Kidney (tissue), 14 donors: ENCODE measurements around the gene COP1. TPM values are rescaled to one million over a fixed set of nuclear protein-coding genes. Genes with fewer than 3 reads are reported as not detected.

ENCODE experiments used
- DNase-seq, 5 donors: peaks; one replicate each; pipeline ENCODE4 v3.0.0-alpha.2; 2013 to 2020
- FAIRE-seq: peaks from 2 replicates; lab custom pipeline; 2012; peaks lifted over from hg19 to GRCh38; lab: Jason Lieb, UNC
- H3K27ac ChIP-seq, 2 donors: one replicate each; pipeline ENCODE4 v1.7.0; 2013; ENCODE audit warnings: low read depth in 2 of 2, low read length in 2 of 2, inconsistent platforms in 1 of 2
- H3K27me3 ChIP-seq: one replicate; pipeline ENCODE4 v1.7.1; 2013; ENCODE audit warnings: low read length, inconsistent platforms; ENCODE audit not compliant: control insufficient read depth, insufficient read depth
- H3K36me3 ChIP-seq, 3 donors: one replicate each; pipeline versions ENCODE4 v1.7.0 to v1.7.1; 2013; ENCODE audit warnings: low read length in 3 of 3, control low read depth in 1 of 3, inconsistent platforms in 1 of 3; ENCODE audit not compliant: insufficient read depth in 3 of 3, control insufficient read depth in 2 of 3
- H3K4me1 ChIP-seq, 3 donors: one replicate each; pipeline versions ENCODE4 v1.7.0 to v1.7.1; 2013; ENCODE audit warnings: low read length in 3 of 3, inconsistent platforms in 1 of 3, low read depth in 1 of 3; ENCODE audit not compliant: control insufficient read depth in 2 of 3, insufficient read depth in 2 of 3
- H3K4me3 ChIP-seq, 3 donors: one replicate each; pipeline versions ENCODE4 v1.7.0 to v1.8.1; 2013; ENCODE audit warnings: low read length in 3 of 3, control low read depth in 1 of 3, inconsistent platforms in 1 of 3
- H3K9ac ChIP-seq, 3 donors: one replicate each; pipeline versions ENCODE4 v1.7.0 to v1.7.1; 2013; ENCODE audit warnings: low read length in 3 of 3, control low read depth in 1 of 3, inconsistent platforms in 1 of 3
- H3K9me3 ChIP-seq, 3 donors: one replicate each; pipeline versions ENCODE4 v1.7.0 to v1.7.1; 2013; ENCODE audit warnings: low read length in 3 of 3, control low read depth in 1 of 3, inconsistent platforms in 1 of 3; ENCODE audit not compliant: control insufficient read depth in 2 of 3, insufficient read depth in 1 of 3
- intact Hi-C: fragments of 100-400 bp; cut with DNase I; formaldehyde crosslinking; loops from one replicate; pipeline ENCODE4 v1.11.1; 2022
- polyA plus RNA-seq: library from polyadenylated mRNA; stranded (reverse); fragments of 350-450 nt; fragmentation: Illumina TruSeq; extraction: RNeasy Lipid Tissue Mini Kit (QIAGEN cat#74804); gene quantifications from one replicate; pipeline ENCODE4 v1.2.3, GENCODE V29; 2014; ENCODE audit warnings: low read depth, low replicate concordance; ENCODE audit not compliant: insufficient read depth
- total RNA-seq: library from RNA; stranded (reverse); fragmentation: NEBNext Ultra II Directional; extraction: Animal tissue kit (Norgen Biotek cat#: 25700); gene quantifications from one replicate; pipeline ENCODE4 v1.2.1, GENCODE V29; 2021
- TF ChIP-seq, protein P1 (sequence below): IDR thresholded peaks from 3 replicates; pipeline ENCODE4 v1.5.1; 2012; ENCODE audit warnings: mild to moderate bottlenecking, moderate library complexity, borderline replicate concordance; ENCODE audit not compliant: insufficient read depth; ENCODE audit errors: extremely low read depth
- donor health status: control.
- donor health status: control.
- donor health status: control.
- donor health status: control.
- donor health status: control.
- donor health status: DM: yes; HTN: yes; CAD: no.
- donor health status: Normal renal cell carcinoma (clear cell type).

Gene COP1
- total and polyA plus RNA-seq, 2 donors from 2014 or later, result 38.3 to 40.2 TPM

DNA sequence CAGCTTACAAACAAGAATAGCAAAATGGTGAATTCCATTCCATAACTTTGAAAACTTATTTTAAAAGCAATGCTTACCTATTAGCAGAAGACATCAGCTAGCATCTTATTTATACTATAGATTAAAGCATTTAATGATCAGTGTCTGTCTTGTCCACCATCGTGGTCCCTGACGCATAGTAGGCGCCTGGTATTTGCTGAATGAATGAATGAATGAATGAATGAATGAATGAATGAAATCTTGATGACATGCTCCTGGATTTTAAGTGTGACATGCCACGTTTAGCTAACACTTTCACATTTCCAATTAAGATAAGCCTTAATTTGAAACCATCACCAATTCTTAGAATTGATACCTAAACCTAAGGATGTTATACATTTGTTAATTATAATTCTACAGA is 39.9 kb downstream of the COP1 start:
- H3K27ac ChIP-seq, result no peak overlapping the region
- no peaks in the 10 kb centered on the region for H3K27me3 ChIP-seq
- H3K4me1 ChIP-seq, result no peaks in the 10 kb centered on the region
- no peak overlapping the region for H3K4me3 ChIP-seq
- H3K36me3 ChIP-seq, result peaks cover 0 to 3% (median 2%) of the 10 kb centered on the region in 3 donors
- H3K9me3 ChIP-seq, result peaks cover 0 to 1% (median 0%) of the 10 kb centered on the region in 3 donors
- DNase-seq (no peak), FAIRE-seq (no peak)
- H3K9ac ChIP-seq, result no peak overlapping the region
- TF ChIP-seq, protein P1, sequence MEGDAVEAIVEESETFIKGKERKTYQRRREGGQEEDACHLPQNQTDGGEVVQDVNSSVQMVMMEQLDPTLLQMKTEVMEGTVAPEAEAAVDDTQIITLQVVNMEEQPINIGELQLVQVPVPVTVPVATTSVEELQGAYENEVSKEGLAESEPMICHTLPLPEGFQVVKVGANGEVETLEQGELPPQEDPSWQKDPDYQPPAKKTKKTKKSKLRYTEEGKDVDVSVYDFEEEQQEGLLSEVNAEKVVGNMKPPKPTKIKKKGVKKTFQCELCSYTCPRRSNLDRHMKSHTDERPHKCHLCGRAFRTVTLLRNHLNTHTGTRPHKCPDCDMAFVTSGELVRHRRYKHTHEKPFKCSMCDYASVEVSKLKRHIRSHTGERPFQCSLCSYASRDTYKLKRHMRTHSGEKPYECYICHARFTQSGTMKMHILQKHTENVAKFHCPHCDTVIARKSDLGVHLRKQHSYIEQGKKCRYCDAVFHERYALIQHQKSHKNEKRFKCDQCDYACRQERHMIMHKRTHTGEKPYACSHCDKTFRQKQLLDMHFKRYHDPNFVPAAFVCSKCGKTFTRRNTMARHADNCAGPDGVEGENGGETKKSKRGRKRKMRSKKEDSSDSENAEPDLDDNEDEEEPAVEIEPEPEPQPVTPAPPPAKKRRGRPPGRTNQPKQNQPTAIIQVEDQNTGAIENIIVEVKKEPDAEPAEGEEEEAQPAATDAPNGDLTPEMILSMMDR, result no peak
- intact Hi-C loops, result no loop called here

DNA sequence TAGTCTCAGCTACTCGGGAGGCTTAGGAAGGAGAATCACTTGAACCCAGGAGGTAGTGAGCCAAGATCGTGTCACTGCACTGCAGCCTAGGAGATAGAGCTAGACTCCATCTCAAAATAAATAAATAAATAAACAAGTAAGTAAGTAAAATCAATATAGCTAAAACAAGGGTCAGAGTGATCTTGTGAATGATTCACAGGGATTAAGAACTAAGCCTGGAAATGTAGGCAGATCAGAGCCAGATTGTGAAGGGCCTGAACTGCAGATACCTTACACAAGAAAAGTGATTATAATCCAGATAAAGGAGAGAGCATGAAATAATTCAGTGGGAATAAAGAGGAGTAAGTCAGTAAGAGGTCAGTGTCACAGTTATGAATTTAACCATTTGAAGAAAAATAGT is 41.5 kb downstream of the COP1 start:
- Histone ChIP-seq H3K9me3 (peaks cover 0 to 1% (median 0%) of the 10 kb centered on the region in 3 donors), H3K36me3 (peaks cover 0 to under 1% (median 0%) of the 10 kb centered on the region in 3 donors), H3K4me1 (no peaks in the 10 kb centered on the region), H3K9ac (no peak overlapping the region), H3K4me3 (no peak overlapping the region), H3K27ac (no peak overlapping the region), H3K27me3 (no peaks in the 10 kb centered on the region)
- FAIRE-seq (no peak), DNase-seq (no peak)
- intact Hi-C loops, result no loop called here
- TF ChIP-seq, protein P1, result no peak

DNA sequence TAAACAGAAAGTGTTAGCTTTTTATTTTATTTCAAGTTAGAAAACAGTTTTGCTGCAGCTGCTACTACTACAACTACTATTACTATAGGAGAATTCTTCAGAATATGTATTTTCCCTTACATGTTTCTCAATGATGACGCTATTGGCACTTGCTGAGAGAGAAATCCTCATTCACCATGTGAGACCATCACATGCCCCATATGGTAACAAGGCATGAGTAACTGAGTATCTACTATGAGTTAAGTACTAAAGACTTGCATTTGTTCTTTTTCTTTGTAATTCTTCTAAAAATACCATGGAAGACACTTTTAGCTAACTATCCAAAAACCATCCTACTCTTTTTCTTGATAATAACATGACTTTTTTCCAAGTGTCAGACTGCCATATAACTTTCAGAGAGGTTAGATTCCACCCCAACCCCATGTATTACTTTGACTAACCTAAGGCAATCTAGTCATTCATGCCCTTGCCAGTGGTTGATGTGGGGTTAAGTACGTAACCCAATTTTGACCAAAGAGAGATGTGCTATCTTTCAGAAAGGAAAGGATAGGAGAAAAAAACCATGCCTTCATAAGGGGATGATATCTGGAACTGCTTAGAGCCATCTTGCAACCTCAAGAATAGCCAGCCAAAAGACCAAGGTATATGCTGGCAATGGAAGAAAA is 42.9 kb downstream of the COP1 start:
- Histone ChIP-seq H3K27me3 (no peaks in the 10 kb centered on the region), H3K4me3 (no peak overlapping the region), H3K9me3 (no peaks in the 10 kb centered on the region), H3K4me1 (no peaks in the 10 kb centered on the region), H3K9ac (no peak overlapping the region), H3K36me3 (no peaks in the 10 kb centered on the region), H3K27ac (no peak overlapping the region)
- intact Hi-C loops, result no loop called here
- TF ChIP-seq, protein P1, result no peak
- DNase-seq (no peak), FAIRE-seq (no peak)
